Liver (tissue), 3 donors: ENCODE results near the gene CDR2.

Source experiments
- ATF3 ChIP-seq: IDR thresholded peaks from 2 replicates; pipeline ENCODE4 v1.6.1; 2016; ENCODE audit warnings: antibody characterized with exemption
- CTCF ChIP-seq: fragments of 150-350 bp; IDR thresholded peaks from 2 replicates; pipeline ENCODE4 v1.5.1; 2017; ENCODE audit warnings: improper control_type of control experiment, low read depth, low read length; ENCODE audit not compliant: missing input control
- EGR1 ChIP-seq, 2 donors: IDR thresholded peaks; 2 replicates each; pipeline ENCODE4 v1.6.1; 2016 to 2018; ENCODE audit warnings: antibody characterized with exemption in 2 of 2, low read depth in 2 of 2
- HNF4G ChIP-seq: IDR thresholded peaks from 2 replicates; pipeline ENCODE4 v1.6.1; 2016; ENCODE audit warnings: antibody characterized with exemption
- JUND ChIP-seq, 2 donors: IDR thresholded peaks; 2 replicates each; pipeline ENCODE4 v1.6.1; 2016; ENCODE audit warnings: antibody characterized with exemption in 2 of 2
- RAD21 ChIP-seq, 2 donors: IDR thresholded peaks; 2 replicates each; pipeline ENCODE4 v1.6.1; 2016; ENCODE audit warnings: antibody characterized with exemption in 2 of 2, mild to moderate bottlenecking in 2 of 2
- REST ChIP-seq: IDR thresholded peaks from 2 replicates; pipeline ENCODE4 v1.6.1; 2016; ENCODE audit warnings: antibody characterized with exemption, mild to moderate bottlenecking
- SP1 ChIP-seq: IDR thresholded peaks from 2 replicates; pipeline ENCODE4 v1.6.1; 2018; ENCODE audit warnings: antibody characterized with exemption, mild to moderate bottlenecking
- TAF1 ChIP-seq: conservative IDR thresholded peaks from 2 replicates; pipeline ENCODE4 v1.6.1; 2016; ENCODE audit warnings: antibody characterized with exemption, mild to moderate bottlenecking
- donor health status: healthy.
- donor health status: healthy.

GRCh38 chr16:22330326-22330725, 44.1 kb downstream of the CDR2 start:
- TF ChIP-seq SP1 = no peak
- no peak for TF ChIP-seq ATF3
- TF ChIP-seq HNF4G = no peak
- no peak for TF ChIP-seq EGR1 (IDR thresholded peaks at IDR 0.05; ENCODE audit: low read depth in 2 of 2)
- TF ChIP-seq CTCF = no peak
- TF ChIP-seq TAF1 = no peak
- TF ChIP-seq RAD21 (IDR thresholded peaks at IDR 0.05) = no peak
- no peak for TF ChIP-seq JUND (IDR thresholded peaks at IDR 0.05)
- TF ChIP-seq REST = no peak
